ENCODE measurements around the gene ZFP91. TPM values are rescaled to one million over a fixed set of nuclear protein-coding genes. Genes with fewer than 3 reads are reported as not detected.

ZFP91 gene
- total RNA-seq, 1 experiment from 2014 or later: 58.6 TPM

- no peak overlapping the region for H3K27ac ChIP-seq (ENCODE audit: low read depth, low read length)
- no peaks in the 10 kb centered on the region for H4K20me1 ChIP-seq (ENCODE audit: insufficient read depth)
- no peaks in the 10 kb centered on the region for H3K9me3 ChIP-seq (ENCODE audit: control insufficient read depth in 1 of 2, insufficient read depth in 1 of 2, low read depth in 1 of 2, low read length in 2 of 2)
- no peak for ATAC-seq
- H3K79me2 ChIP-seq (ENCODE audit: insufficient read depth, low read length): no peaks in the 10 kb centered on the region
- no peak overlapping the region for H3K4me2 ChIP-seq (ENCODE audit: low read length)
- ChIA-PET RAD21 (ENCODE audit: low non-redundant PET in 1 of 2, low total read pairs in 2 of 2, uncharacterized antibody in 2 of 2, unreplicated experiment in 2 of 2) (no interaction called here), CTCF (no interaction called here), POLR2A (no interaction called here)
- no peak for TF ChIP-seq YY1 (IDR thresholded peaks at IDR 0.05; ENCODE audit: extremely low read depth, insufficient replicate concordance, low read depth, low read length)
- TF ChIP-seq EZH2phosphoT487 (IDR thresholded peaks at IDR 0.05; ENCODE audit: borderline replicate concordance): no peak
- no peak for TF ChIP-seq RAD21 (IDR thresholded peaks at IDR 0.05; ENCODE audit: low read depth)
- TF ChIP-seq ZFX (IDR thresholded peaks at IDR 0.05): no peak
- no peak for TF ChIP-seq EZH2 (IDR thresholded peaks at IDR 0.05)
- TF ChIP-seq POLR2A (IDR thresholded peaks at IDR 0.05; ENCODE audit: borderline replicate concordance, extremely low read depth, insufficient read depth, insufficient read length): no peak
- no peak for TF ChIP-seq EGR1 (IDR thresholded peaks at IDR 0.05; ENCODE audit: low read depth)
- BruUV-seq (replicated peaks): no TSS peak
- no peak overlapping the region for H2AFZ ChIP-seq (ENCODE audit: low read depth, low read length, poor library complexity, severe bottlenecking)
- H3K9ac ChIP-seq (ENCODE audit: low read length): no peak overlapping the region
- H3K9me2 ChIP-seq (ENCODE audit: insufficient read depth): no peaks in the 10 kb centered on the region
- peaks cover 4 to 6% of the 10 kb centered on the region in 2 experiments for H3K4me1 ChIP-seq (ENCODE audit: control insufficient read depth in 1 of 2, insufficient read depth in 2 of 2, low read length in 2 of 2)
- no peaks in the 10 kb centered on the region for H3K36me3 ChIP-seq (ENCODE audit: control insufficient read depth in 1 of 2, insufficient read depth in 2 of 2, low read length in 2 of 2)
- H3K4me3 ChIP-seq (replicated peaks in 1 of 2; ENCODE audit: low read depth in 1 of 2, low read length in 2 of 2): no peak overlapping the region
- H3K27me3 ChIP-seq (ENCODE audit: insufficient read depth, low read length): no peaks in the 10 kb centered on the region
- intact Hi-C loops (cut with micrococcal nuclease): no loop called here
- DNase-seq (ENCODE audit: low read depth, low spot score): no peak
Observed at GRCh38 chr11:58632510-58632909, 53.6 kb downstream of the ZFP91 start.

- Histone ChIP-seq H3K27ac (ENCODE audit: low read depth, low read length) (no peak overlapping the region), H3K9me3 (ENCODE audit: control insufficient read depth in 1 of 2, insufficient read depth in 1 of 2, low read depth in 1 of 2, low read length in 2 of 2) (no peaks in the 10 kb centered on the region), H3K4me3 (replicated peaks in 1 of 2; ENCODE audit: low read depth in 1 of 2, low read length in 2 of 2) (no peak overlapping the region), H3K27me3 (ENCODE audit: insufficient read depth, low read length) (no peaks in the 10 kb centered on the region), H3K4me2 (ENCODE audit: low read length) (no peak overlapping the region), H4K20me1 (ENCODE audit: insufficient read depth) (no peaks in the 10 kb centered on the region), H3K9me2 (ENCODE audit: insufficient read depth) (no peaks in the 10 kb centered on the region), H3K36me3 (ENCODE audit: control insufficient read depth in 1 of 2, insufficient read depth in 2 of 2, low read length in 2 of 2) (no peaks in the 10 kb centered on the region), H2AFZ (ENCODE audit: low read depth, low read length, poor library complexity, severe bottlenecking) (no peak overlapping the region), H3K79me2 (ENCODE audit: insufficient read depth, low read length) (no peaks in the 10 kb centered on the region), H3K9ac (ENCODE audit: low read length) (no peak overlapping the region), H3K4me1 (ENCODE audit: control insufficient read depth in 1 of 2, insufficient read depth in 2 of 2, low read length in 2 of 2) (no peaks in the 10 kb centered on the region)
- DNase-seq (ENCODE audit: low read depth, low spot score) (no peak), ATAC-seq (no peak)
- intact Hi-C loops (cut with micrococcal nuclease): no loop called here
- TF ChIP-seq EZH2 (IDR thresholded peaks at IDR 0.05) (no peak), TCF7L2 (IDR thresholded peaks at IDR 0.05; ENCODE audit: borderline replicate concordance, extremely low read depth, insufficient read depth, insufficient read length) (no peak), JUND (IDR thresholded peaks at IDR 0.05) (no peak)
- RAD21 ChIA-PET (ENCODE audit: low non-redundant PET in 1 of 2, low total read pairs in 2 of 2, uncharacterized antibody in 2 of 2, unreplicated experiment in 2 of 2): no interaction called here
- CTCF ChIA-PET: interaction anchor here (0.6 to 1.7 kb wide), 3 partner anchors 10 to 499 kb away, joined by 3 to 5 read pairs (median 3); no protein-coding TSS in a partner anchor
- BruUV-seq (replicated peaks): no TSS peak
- POLR2A ChIA-PET: no interaction called here
Observed at GRCh38 chr11:58636587-58636986, 57.7 kb downstream of the ZFP91 start.
